Mucosa of descending colon (tissue), 3 donors: ENCODE results near the gene RMC1. TPM values are rescaled to one million over a fixed set of nuclear protein-coding genes. Genes with fewer than 3 reads are reported as not detected.

ENCODE experiments used
- ATAC-seq: fragments of 200-7000 bp; cut with Tn5 transposase; one replicate; pipeline ENCODE4 v1.9.1; 2020; ENCODE audit warnings: mild to moderate bottlenecking, moderate library complexity
- DNase-seq, 3 donors: peaks; one replicate each; pipeline ENCODE4 v3.0.0-alpha.2; 2020
- H3K36me3 ChIP-seq: fragments of 200-600 bp; one replicate; pipeline ENCODE4 v1.8.0; 2021; ENCODE audit warnings: low read depth, mild to moderate bottlenecking
- H3K4me1 ChIP-seq: fragments of 200-600 bp; one replicate; pipeline ENCODE4 v1.8.0; 2021; ENCODE audit warnings: low read depth, mild to moderate bottlenecking
- H3K4me3 ChIP-seq: fragments of 200-600 bp; one replicate; pipeline ENCODE4 v1.8.0; 2021; ENCODE audit warnings: mild to moderate bottlenecking
- H3K9me3 ChIP-seq: fragments of 200-600 bp; one replicate; pipeline ENCODE4 v1.8.0; 2021; ENCODE audit warnings: mild to moderate bottlenecking
- CTCF ChIP-seq: fragments of 200-600 bp; IDR thresholded peaks from one replicate; pipeline ENCODE4 v1.8.0; 2022; ENCODE audit warnings: antibody characterized with exemption, mild to moderate bottlenecking
- intact Hi-C, 2 donors: fragments of 100-400 bp; cut with DNase I in 1 of 2; cut with micrococcal nuclease in 1 of 2; formaldehyde crosslinking; loops; one replicate each; pipeline versions ENCODE4 v1.11.0 to v1.11.1; 2022; cut with DNase I, micrococcal nuclease
- total RNA-seq, 3 donors: library from RNA; stranded (reverse); fragmentation: NEBNext Ultra II Directional in 2 of 3; extraction: Animal tissue kit (Norgen Biotek cat#: 25700) in 2 of 3; gene quantifications; one replicate each; pipeline versions ENCODE4 v1.2.1 to v1.2.4, GENCODE V29; 2021 to 2023
- donor health status: DM: no; HTN: no; CAD: no; lungs with moderate emphysema.
- donor health status: DM: no; HTN: no; CAD: no.
- donor health status: DM: no; HTN: yes; CAD: no.

The RMC1 gene
- total RNA-seq, 3 donors from 2014 or later = 30.4 to 33.5 (median 30.5) TPM

- no peak overlapping the region for H3K4me3 ChIP-seq
- intact Hi-C loops = no loop called here
- H3K4me1 ChIP-seq = no peaks in the 10 kb centered on the region
- ATAC-seq = peak; percentile 84
- no peaks in the 10 kb centered on the region for H3K9me3 ChIP-seq
- H3K36me3 ChIP-seq = no peaks in the 10 kb centered on the region
- DNase-seq = peak in 1 of 3 donors; percentile 14
- TF ChIP-seq CTCF = no peak
These were observed 8.3 kb upstream of the RMC1 start for GRCh38 chr18:23494992-23495391.

GRCh38 chr18:23495723-23496440 is 7.4 kb upstream of the RMC1 start:
- H3K9me3 ChIP-seq = no peaks in the 10 kb centered on the region
- peak; percentile 70 for ATAC-seq

GRCh38 chr18:23498117-23498516 is 5.2 kb upstream of the RMC1 start:
- H3K9me3 ChIP-seq = no peaks in the 10 kb centered on the region
- H3K4me1 ChIP-seq = no peaks in the 10 kb centered on the region
- intact Hi-C loops = no loop called here
- no peak for DNase-seq
- no peak overlapping the region for H3K4me3 ChIP-seq
- no peak for TF ChIP-seq CTCF
- no peaks in the 10 kb centered on the region for H3K36me3 ChIP-seq
- ATAC-seq = no peak

More at GRCh38 chr18:23495723-23496440, 7.4 kb upstream of the RMC1 start:
- H3K4me3 ChIP-seq = no peak overlapping the region
- TF ChIP-seq CTCF = no peak
- no peaks in the 10 kb centered on the region for H3K4me1 ChIP-seq
- intact Hi-C loops = no loop called here
- DNase-seq = peak in 2 of 3 donors; percentile 51 to 54
- no peaks in the 10 kb centered on the region for H3K36me3 ChIP-seq

GRCh38 chr18:23498877-23499276 is 4.4 kb upstream of the RMC1 start:
- DNase-seq (peak; percentile 54 to 79 (median 71)), ATAC-seq (peak; percentile 32)
- peak; percentile 79 for TF ChIP-seq CTCF
- intact Hi-C loops = no loop called here
- no peak overlapping the region for H3K4me3 ChIP-seq
- H3K36me3 ChIP-seq = no peaks in the 10 kb centered on the region
- H3K4me1 ChIP-seq = no peaks in the 10 kb centered on the region
- no peaks in the 10 kb centered on the region for H3K9me3 ChIP-seq

GRCh38 chr18:23499291-23499781 is 4.0 kb upstream of the RMC1 start:
- H3K4me3 ChIP-seq = no peak overlapping the region
- H3K4me1 ChIP-seq = peaks cover 3% of the 10 kb centered on the region
- no peak for TF ChIP-seq CTCF
- DNase-seq (no peak), ATAC-seq (no peak)
- no peaks in the 10 kb centered on the region for H3K36me3 ChIP-seq
- intact Hi-C loops = no loop called here
- no peaks in the 10 kb centered on the region for H3K9me3 ChIP-seq
